Uterus (tissue), 2 donors: Measurements from ENCODE around the gene HSH2D.

ENCODE experiments used
- CTCF ChIP-seq, 4 experiments: fragments of 200-600 bp in 2 of 4; fragments of 450-650 bp in 2 of 4; sonication (generic) in 2 of 4; IDR thresholded peaks; one replicate each; pipeline ENCODE4 v1.5.1; 2016 to 2019; ENCODE audit warnings: antibody characterized with exemption in 4 of 4, mild to moderate bottlenecking in 2 of 4, moderate library complexity in 1 of 4
- POLR2A ChIP-seq, 2 donors: fragments of 450-650 bp; IDR thresholded peaks; one replicate each; pipeline ENCODE4 v1.6.1; 2016; ENCODE audit warnings: antibody characterized with exemption in 2 of 2, mild to moderate bottlenecking in 1 of 2, moderate library complexity in 1 of 2

- no peak for TF ChIP-seq POLR2A (IDR thresholded peaks at IDR 0.05)
- TF ChIP-seq CTCF (IDR thresholded peaks at IDR 0.05) = no peak
Observed at GRCh38 chr19:16143399-16144215, at the start of gene HSH2D.
